Activated CD8-positive, alpha-beta T cell treated with anti-CD3 and anti-CD28 coated beads for 36 hours (primary cell): ENCODE data around the gene DAB2IP. TPM values are rescaled to one million over a fixed set of nuclear protein-coding genes. Genes with fewer than 3 reads are reported as not detected.

Experiments
- ATAC-seq: fragments of 200-7000 bp; cut with Tn5 transposase; one replicate; pipeline ENCODE4 v1.10.0; 2021; ENCODE audit warnings: mild to moderate bottlenecking, moderate library complexity
- CTCF ChIA-PET: fragments of 350-600 bp; sonication (Branson Sonifier 250); formaldehyde crosslinking; loops from one replicate; lab custom pipeline; 2021; ENCODE audit warnings: antibody characterized with exemption; lab: Charles Lee
- POLR2A ChIA-PET: fragments of 350-600 bp; sonication (Branson Sonifier 250); formaldehyde crosslinking; loops from one replicate; lab custom pipeline; 2021; ENCODE audit warnings: antibody characterized with exemption; lab: Charles Lee
- DNase-seq: peaks from one replicate; pipeline ENCODE4 v3.0.0-alpha.2; 2020
- H3K27ac Mint-ChIP-seq: one replicate; pipeline ENCODE4 v1.8.0; 2021; ENCODE audit warnings: mild to moderate bottlenecking, mixed read lengths
- H3K27me3 Mint-ChIP-seq: one replicate; pipeline ENCODE4 v1.8.0; 2021; ENCODE audit warnings: mixed read lengths
- H3K36me3 Mint-ChIP-seq: one replicate; pipeline ENCODE4 v1.8.0; 2021; ENCODE audit warnings: low read depth, mixed read lengths
- H3K4me1 Mint-ChIP-seq: one replicate; pipeline ENCODE4 v1.8.0; 2021; ENCODE audit warnings: low read depth, mixed read lengths
- H3K4me3 Mint-ChIP-seq: one replicate; pipeline ENCODE4 v1.8.0; 2021; ENCODE audit warnings: mild to moderate bottlenecking, moderate library complexity, mixed read lengths
- H3K9me3 Mint-ChIP-seq: one replicate; pipeline ENCODE4 v1.8.0; 2021; ENCODE audit warnings: mixed read lengths
- intact Hi-C: fragments of 100-400 bp; cut with micrococcal nuclease; formaldehyde crosslinking; loops from one replicate; pipeline ENCODE4 v1.10.0; 2022
- total RNA-seq, 2 experiments: library from RNA; stranded (reverse); gene quantifications; one replicate each; pipeline ENCODE4 v1.2.3, GENCODE V29; 2021
- TF ChIP-seq, protein P1 (sequence below): fragments of 200-600 bp; IDR thresholded peaks from one replicate; pipeline ENCODE4 v1.8.0; 2022; ENCODE audit warnings: antibody characterized with exemption, mild to moderate bottlenecking

DAB2IP gene
- total RNA-seq, 2 experiments from 2014 or later: 0.54 to 1.5 TPM

DNA sequence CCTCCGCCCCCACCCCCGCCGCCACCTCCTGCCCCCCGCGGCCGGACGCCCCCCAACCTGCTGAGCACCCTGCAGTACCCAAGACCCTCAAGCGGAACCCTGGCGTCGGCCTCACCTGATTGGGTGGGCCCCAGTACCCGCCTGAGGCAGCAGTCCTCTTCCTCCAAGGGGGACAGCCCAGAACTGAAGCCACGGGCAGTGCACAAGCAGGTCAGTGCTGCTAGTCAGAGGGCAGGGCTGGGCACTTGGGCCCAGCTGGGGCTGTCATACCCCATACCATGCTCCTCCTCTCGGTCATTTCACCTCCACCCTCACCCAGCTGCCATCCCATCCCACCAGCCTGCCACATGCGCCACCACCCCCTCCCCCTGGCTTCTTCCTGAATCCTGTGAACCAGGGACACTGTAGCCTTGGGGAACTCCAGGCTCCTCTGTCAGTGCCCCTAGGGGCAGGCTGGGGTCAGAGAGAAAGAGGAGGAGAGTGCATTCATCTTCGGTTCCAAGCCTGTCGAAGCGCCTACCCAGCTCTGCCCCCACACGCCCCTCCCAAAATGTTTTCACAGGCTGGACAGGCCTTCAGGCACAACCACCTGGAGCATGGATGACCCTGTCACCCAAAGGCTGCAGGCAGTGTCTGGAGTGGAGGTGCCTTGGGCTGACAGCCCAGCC is 122.0 kb downstream of the DAB2IP start:
- TF ChIP-seq, protein P1, sequence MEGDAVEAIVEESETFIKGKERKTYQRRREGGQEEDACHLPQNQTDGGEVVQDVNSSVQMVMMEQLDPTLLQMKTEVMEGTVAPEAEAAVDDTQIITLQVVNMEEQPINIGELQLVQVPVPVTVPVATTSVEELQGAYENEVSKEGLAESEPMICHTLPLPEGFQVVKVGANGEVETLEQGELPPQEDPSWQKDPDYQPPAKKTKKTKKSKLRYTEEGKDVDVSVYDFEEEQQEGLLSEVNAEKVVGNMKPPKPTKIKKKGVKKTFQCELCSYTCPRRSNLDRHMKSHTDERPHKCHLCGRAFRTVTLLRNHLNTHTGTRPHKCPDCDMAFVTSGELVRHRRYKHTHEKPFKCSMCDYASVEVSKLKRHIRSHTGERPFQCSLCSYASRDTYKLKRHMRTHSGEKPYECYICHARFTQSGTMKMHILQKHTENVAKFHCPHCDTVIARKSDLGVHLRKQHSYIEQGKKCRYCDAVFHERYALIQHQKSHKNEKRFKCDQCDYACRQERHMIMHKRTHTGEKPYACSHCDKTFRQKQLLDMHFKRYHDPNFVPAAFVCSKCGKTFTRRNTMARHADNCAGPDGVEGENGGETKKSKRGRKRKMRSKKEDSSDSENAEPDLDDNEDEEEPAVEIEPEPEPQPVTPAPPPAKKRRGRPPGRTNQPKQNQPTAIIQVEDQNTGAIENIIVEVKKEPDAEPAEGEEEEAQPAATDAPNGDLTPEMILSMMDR: no peak
- no peaks in the 10 kb centered on the region for H3K27me3 Mint-ChIP-seq
- H3K36me3 Mint-ChIP-seq: no peaks in the 10 kb centered on the region
- H3K4me1 Mint-ChIP-seq: no peaks in the 10 kb centered on the region
- no peak overlapping the region for H3K4me3 Mint-ChIP-seq
- no peak overlapping the region for H3K27ac Mint-ChIP-seq
- peaks cover 1% of the 10 kb centered on the region for H3K9me3 Mint-ChIP-seq
- POLR2A ChIA-PET: no interaction called here
- CTCF ChIA-PET: no interaction called here
- DNase-seq (no peak), ATAC-seq (no peak)
- intact Hi-C loops: no loop called here

DNA sequence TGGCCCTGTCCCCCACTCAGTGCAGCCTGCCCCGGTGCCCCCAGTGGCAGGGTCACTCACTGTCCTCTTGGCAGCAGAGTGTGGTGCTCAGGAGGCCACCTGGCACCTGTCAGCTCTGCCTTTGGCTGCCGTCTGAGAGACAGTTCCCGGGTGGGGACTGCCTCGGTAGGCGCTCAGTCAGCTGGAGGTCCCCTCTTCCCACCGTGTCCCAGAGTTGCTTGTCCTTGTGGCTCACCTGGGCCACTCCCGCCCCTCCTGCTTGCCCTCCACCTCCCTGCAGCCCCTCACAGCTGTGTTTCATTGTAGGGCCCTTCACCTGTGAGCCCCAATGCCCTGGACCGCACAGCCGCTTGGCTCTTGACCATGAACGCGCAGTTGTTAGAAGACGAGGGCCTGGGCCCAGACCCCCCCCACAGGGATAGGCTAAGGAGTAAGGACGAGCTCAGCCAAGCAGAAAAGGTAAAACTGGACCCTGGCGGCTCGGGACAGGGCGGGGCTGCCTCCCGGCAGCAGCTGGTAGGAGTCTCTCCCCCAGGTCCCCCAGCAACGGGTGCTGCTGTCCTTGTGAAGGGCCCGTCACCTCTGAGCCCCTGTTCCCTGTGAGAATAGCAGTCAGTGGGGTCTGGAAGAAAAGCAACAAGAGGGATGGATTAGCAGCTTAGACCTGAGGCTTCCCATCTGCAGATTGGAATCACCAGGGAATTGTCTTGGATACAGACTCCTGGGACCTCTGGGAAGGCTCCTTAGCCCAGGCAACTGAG is 122.7 kb downstream of the DAB2IP start:
- no peak for ATAC-seq
- ChIA-PET POLR2A (no interaction called here), CTCF (no interaction called here)
- no peak for DNase-seq
- no peak overlapping the region for H3K4me3 Mint-ChIP-seq
- TF ChIP-seq, protein P1: no peak
- peaks cover 3% of the 10 kb centered on the region for H3K9me3 Mint-ChIP-seq
- H3K27me3 Mint-ChIP-seq: no peaks in the 10 kb centered on the region
- no peaks in the 10 kb centered on the region for H3K36me3 Mint-ChIP-seq
- no peaks in the 10 kb centered on the region for H3K4me1 Mint-ChIP-seq
- H3K27ac Mint-ChIP-seq: no peak overlapping the region
- intact Hi-C loops: no loop called here

DNA sequence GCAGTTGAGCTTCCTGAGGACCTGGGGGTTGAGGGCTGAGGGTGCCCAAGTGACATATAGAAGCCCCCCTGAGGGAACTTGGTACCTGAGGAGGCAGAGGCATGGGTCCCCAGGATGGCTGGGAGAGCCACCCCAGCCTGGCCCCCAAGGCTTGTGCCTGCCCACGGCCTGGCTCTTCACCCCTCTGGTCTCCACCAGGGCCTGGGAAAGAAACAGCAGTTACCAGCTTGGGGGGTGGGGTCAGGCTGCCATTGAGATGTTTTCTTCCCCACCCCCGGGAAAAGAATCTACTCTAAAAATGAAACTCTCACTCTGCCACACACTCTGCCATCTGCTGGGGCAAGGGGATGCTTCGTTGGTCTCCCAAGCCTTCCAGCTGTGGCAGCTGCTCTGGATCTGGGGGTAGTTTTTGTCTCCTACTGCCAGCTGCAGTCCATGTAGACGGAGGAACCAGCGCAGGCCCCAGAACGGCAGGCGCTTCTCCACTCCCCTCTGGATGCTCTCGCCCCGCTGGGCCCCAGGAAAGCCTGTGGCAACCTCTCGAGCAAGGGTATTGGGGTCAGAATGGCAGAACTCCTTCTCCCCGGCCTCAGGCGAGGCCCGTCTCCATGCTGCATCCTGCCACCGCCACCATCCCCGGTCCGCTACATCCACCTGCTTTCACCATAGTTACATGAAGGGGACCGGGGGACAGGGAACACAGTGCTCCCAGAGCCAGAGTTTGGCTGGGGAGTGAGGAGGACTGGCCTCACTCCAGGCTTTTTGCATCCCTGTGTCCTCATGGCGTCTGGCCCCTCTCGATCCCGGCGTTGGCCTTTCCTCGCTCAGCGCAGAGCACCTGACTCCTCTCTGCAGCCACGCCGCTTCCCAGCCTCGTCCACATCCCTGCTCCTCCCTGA is 123.5 kb downstream of the DAB2IP start:
- Mint-ChIP-seq H3K9me3 (peaks cover 3% of the 10 kb centered on the region), H3K4me3 (no peak overlapping the region), H3K4me1 (no peaks in the 10 kb centered on the region), H3K27ac (no peak overlapping the region), H3K36me3 (no peaks in the 10 kb centered on the region), H3K27me3 (no peaks in the 10 kb centered on the region)
- TF ChIP-seq, protein P1: no peak
- ChIA-PET CTCF (no interaction called here), POLR2A (no interaction called here)
- intact Hi-C loops: no loop called here
- ATAC-seq (no peak), DNase-seq (no peak)

DNA sequence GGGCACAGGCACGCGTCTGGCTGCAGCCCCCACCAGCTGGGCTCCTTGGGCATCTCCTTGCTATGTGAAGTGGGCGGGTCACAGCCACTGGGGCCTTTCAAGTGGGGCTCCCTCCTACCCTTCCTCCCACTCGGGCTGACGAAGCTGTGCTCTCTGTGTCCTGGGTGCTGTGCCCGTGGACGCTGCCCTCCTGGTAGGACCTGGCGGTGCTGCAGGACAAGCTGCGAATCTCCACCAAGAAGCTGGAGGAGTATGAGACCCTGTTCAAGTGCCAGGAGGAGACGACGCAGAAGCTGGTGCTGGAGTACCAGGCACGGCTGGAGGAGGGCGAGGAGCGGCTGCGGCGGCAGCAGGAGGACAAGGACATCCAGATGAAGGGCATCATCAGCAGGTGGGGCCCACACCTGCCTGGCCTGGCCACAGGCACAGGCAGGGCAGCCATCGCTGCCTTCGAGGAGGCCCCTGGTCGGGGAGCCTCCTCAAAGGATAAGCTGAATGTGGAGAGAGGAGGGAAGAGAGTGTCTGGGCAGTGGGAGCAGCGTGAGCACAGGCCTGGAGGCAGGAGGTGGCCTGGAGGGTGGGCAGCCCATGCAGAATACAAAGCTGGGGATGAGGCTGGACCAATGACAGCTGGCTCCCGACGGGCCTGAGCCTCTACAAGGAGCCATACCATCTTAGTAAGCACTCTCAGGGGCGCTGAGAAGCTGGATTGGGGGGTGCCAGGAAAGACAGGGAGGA is 124.7 kb downstream of the DAB2IP start:
- intact Hi-C loops: no loop called here
- TF ChIP-seq, protein P1: no peak
- Mint-ChIP-seq H3K36me3 (no peaks in the 10 kb centered on the region), H3K27ac (no peak overlapping the region), H3K9me3 (peaks cover 3% of the 10 kb centered on the region), H3K27me3 (no peaks in the 10 kb centered on the region), H3K4me3 (no peak overlapping the region), H3K4me1 (no peaks in the 10 kb centered on the region)
- ChIA-PET CTCF (no interaction called here), POLR2A (no interaction called here)
- DNase-seq (no peak), ATAC-seq (no peak)
